PC-9 (cell line): ENCODE results near the gene CCL7. TPM values are rescaled to one million over a fixed set of nuclear protein-coding genes. Genes with fewer than 3 reads are reported as not detected.

Source experiments
- BruUV-seq: library from RNA; stranded (reverse); fragments of 400-500 nt; replicated peaks from 2 replicates; lab custom pipeline; 2021; lab: Mats Ljungman, UMichigan
- CTCF ChIA-PET: fragments of 300-600 bp; sonication (Branson Sonifier 250); formaldehyde crosslinking; loops from one replicate; lab custom pipeline; 2022; ENCODE audit warnings: antibody characterized with exemption; lab: Charles Lee
- POLR2A ChIA-PET: fragments of 300-600 bp; sonication (Branson Sonifier 250); formaldehyde crosslinking; loops from one replicate; lab custom pipeline; 2022; ENCODE audit warnings: antibody characterized with exemption; ENCODE audit not compliant: unreplicated experiment; lab: Charles Lee
- DNase-seq, 2 experiments: peaks; one replicate each; pipeline versions ENCODE4 v3.0.0 to v3.0.0-alpha.2; 2015 to 2022; ENCODE audit warnings: mixed read lengths in 1 of 2
- H2AFZ ChIP-seq: fragments of 200-600 bp; sonication (generic); 2 replicates; pipeline ENCODE4 v1.8.1; 2017; ENCODE audit warnings: antibody characterized with exemption
- H3F3A ChIP-seq: fragments of 200-600 bp; sonication (generic); 2 replicates; pipeline ENCODE4 v1.8.1; 2017; ENCODE audit warnings: antibody characterized with exemption, mild to moderate bottlenecking, low read depth; ENCODE audit not compliant: insufficient read depth
- H3K27ac ChIP-seq: fragments of 200-600 bp; sonication (generic); 2 replicates; pipeline ENCODE4 v1.6.1; 2016; ENCODE audit warnings: mixed run types
- H3K27me3 ChIP-seq: fragments of 200-600 bp; sonication (generic); 2 replicates; pipeline ENCODE4 v1.6.1; 2016; ENCODE audit warnings: low read depth, mixed run types; ENCODE audit not compliant: insufficient read depth
- H3K36me3 ChIP-seq: fragments of 200-600 bp; sonication (generic); 2 replicates; pipeline ENCODE4 v1.6.1; 2016; ENCODE audit warnings: low read depth, mixed run types
- H3K4me1 ChIP-seq: fragments of 200-600 bp; sonication (generic); replicated peaks from 2 replicates; pipeline ENCODE4 v1.6.1; 2016; ENCODE audit warnings: mixed run types; ENCODE audit not compliant: insufficient read depth
- H3K4me2 ChIP-seq: fragments of 200-600 bp; sonication (generic); 2 replicates; pipeline ENCODE4 v1.6.1; 2017; ENCODE audit warnings: mixed run types
- H3K4me3 ChIP-seq: fragments of 200-600 bp; sonication (generic); 2 replicates; pipeline ENCODE4 v1.6.1; 2016; ENCODE audit warnings: mixed run types
- H3K79me2 ChIP-seq: fragments of 200-600 bp; sonication (generic); 2 replicates; pipeline ENCODE4 v1.6.1; 2017; ENCODE audit warnings: low read depth, mixed run types
- H3K9me2 ChIP-seq: fragments of 200-600 bp; sonication (generic); 2 replicates; pipeline ENCODE4 v1.8.1; 2017; ENCODE audit warnings: mild to moderate bottlenecking; ENCODE audit not compliant: insufficient read depth
- H3K9me3 ChIP-seq: fragments of 200-600 bp; sonication (generic); 2 replicates; pipeline ENCODE4 v1.8.1; 2016; ENCODE audit warnings: low read depth; ENCODE audit not compliant: insufficient read depth
- H4K20me1 ChIP-seq: fragments of 200-600 bp; sonication (generic); 2 replicates; pipeline ENCODE4 v1.8.1; 2017; ENCODE audit not compliant: insufficient read depth
- CTCF ChIP-seq: fragments of 200-600 bp; sonication (generic); conservative IDR thresholded peaks from 2 replicates; pipeline ENCODE4 v1.6.1; 2017; ENCODE audit warnings: mixed run types, antibody characterized with exemption, mild to moderate bottlenecking, moderate library complexity
- EZH2 ChIP-seq: fragments of 200-600 bp; sonication (generic); IDR thresholded peaks from 2 replicates; pipeline ENCODE4 v1.8.0; 2017; ENCODE audit warnings: antibody characterized with exemption, low read depth
- intact Hi-C: fragments of 100-400 bp; cut with micrococcal nuclease; formaldehyde crosslinking; loops from one replicate; pipeline ENCODE4 v1.10.0; 2022; ENCODE audit not compliant: unreplicated experiment
- total RNA-seq: library from RNA; stranded (reverse); gene quantifications from 2 replicates; pipeline ENCODE4 v1.2.3, GENCODE V29; 2021

The CCL7 gene
- total RNA-seq, 1 experiment from 2014 or later = not detected

DNA sequence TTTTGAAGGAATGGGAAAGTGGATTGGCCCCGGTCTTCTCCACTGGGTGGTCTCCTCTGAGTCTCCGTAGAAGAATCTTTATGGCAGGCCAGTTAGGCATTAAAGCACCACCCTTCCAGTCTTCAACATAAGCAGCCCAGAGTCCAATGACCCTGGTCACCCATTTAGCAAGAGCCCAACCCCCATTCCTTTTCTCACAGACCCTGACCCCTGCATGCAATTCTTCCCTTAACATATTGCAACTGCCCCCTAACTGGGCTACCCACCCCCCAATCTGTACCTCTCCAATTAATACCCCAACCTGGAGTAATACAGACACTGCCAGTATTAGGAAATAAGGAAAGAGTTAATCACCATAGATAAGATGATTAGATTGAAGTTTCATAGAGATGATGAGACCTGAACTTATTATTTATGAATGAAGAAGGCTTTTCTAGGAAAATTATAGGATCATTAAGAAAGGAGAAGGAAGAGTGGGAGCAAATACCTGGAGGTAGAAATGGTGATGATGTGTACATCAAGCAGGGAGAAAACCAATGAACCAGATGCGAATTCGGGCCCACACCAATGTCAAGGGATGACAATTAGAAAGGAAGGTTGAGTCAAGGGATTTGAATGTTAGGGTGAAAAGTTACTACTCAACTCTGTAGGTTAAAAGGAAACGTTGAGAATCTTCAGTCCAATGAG lies 12.6 kb upstream of the CCL7 start:
- Histone ChIP-seq H3K27ac (no peak overlapping the region), H3K27me3 (peaks cover 19% of the 10 kb centered on the region; the same call in 1 of the 2 replicates), H4K20me1 (no peaks in the 10 kb centered on the region), H3K4me2 (no peak overlapping the region), H2AFZ (no peak overlapping the region), H3K9me3 (no peaks in the 10 kb centered on the region), H3K36me3 (no peaks in the 10 kb centered on the region), H3F3A (no peaks in the 10 kb centered on the region), H3K4me3 (no peak overlapping the region), H3K79me2 (no peaks in the 10 kb centered on the region), H3K9me2 (no peaks in the 10 kb centered on the region), H3K4me1 (no peaks in the 10 kb centered on the region)
- POLR2A ChIA-PET = no interaction called here
- intact Hi-C loops = no loop called here
- TF ChIP-seq CTCF (no peak), EZH2 (no peak)
- CTCF ChIA-PET = no interaction called here
- no TSS peak for BruUV-seq
- DNase-seq = no peak

DNA sequence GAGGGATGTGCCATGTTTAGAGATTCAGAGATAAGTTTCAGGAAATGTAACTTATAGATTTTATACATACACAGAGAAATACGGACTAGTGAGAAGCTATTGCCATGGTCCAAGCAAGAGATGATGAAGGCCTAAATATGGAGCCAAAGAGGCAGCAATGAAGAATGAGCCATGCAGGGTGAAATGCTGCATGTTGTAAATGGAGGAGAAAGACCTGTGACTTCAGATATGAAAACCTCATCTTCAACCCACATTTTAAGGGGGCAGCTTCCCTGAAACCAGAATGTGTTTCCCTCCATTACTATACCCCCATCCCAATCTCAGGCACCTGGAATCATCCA lies 12.1 kb upstream of the CCL7 start:
- no peaks in the 10 kb centered on the region for H3K36me3 ChIP-seq
- ChIA-PET POLR2A (no interaction called here), CTCF (no interaction called here)
- no peaks in the 10 kb centered on the region for H3F3A ChIP-seq
- no peaks in the 10 kb centered on the region for H4K20me1 ChIP-seq
- H3K9me2 ChIP-seq = no peaks in the 10 kb centered on the region
- H2AFZ ChIP-seq = no peak overlapping the region
- DNase-seq = no peak
- BruUV-seq = no TSS peak
- H3K27ac ChIP-seq = no peak overlapping the region
- H3K4me3 ChIP-seq = no peak overlapping the region
- H3K4me1 ChIP-seq = no peaks in the 10 kb centered on the region
- intact Hi-C loops = no loop called here
- no peak for TF ChIP-seq EZH2
- no peak for TF ChIP-seq CTCF
- no peaks in the 10 kb centered on the region for H3K9me3 ChIP-seq
- H3K79me2 ChIP-seq = no peaks in the 10 kb centered on the region
- no peak overlapping the region for H3K4me2 ChIP-seq
- H3K27me3 ChIP-seq = peaks cover 14% of the 10 kb centered on the region; the same call in 1 of the 2 replicates

- Histone ChIP-seq H3K9me2 (no peaks in the 10 kb centered on the region), H3K36me3 (no peaks in the 10 kb centered on the region), H2AFZ (no peak overlapping the region), H3K4me3 (no peak overlapping the region), H3K27ac (no peak overlapping the region), H3K4me1 (no peaks in the 10 kb centered on the region), H3K27me3 (peaks cover 12% of the 10 kb centered on the region; the same call in 1 of the 2 replicates), H4K20me1 (no peaks in the 10 kb centered on the region), H3K79me2 (no peaks in the 10 kb centered on the region), H3K4me2 (no peak overlapping the region), H3F3A (no peaks in the 10 kb centered on the region), H3K9me3 (no peaks in the 10 kb centered on the region)
- no peak for TF ChIP-seq CTCF
- no peak for TF ChIP-seq EZH2
- DNase-seq = no peak
- POLR2A ChIA-PET = no interaction called here
- BruUV-seq = no TSS peak
- CTCF ChIA-PET = no interaction called here
- intact Hi-C loops = no loop called here
Observed at GRCh38 chr17:34259146-34259545, 10.9 kb upstream of the CCL7 start.
